ENCODE data around the gene ERP44.

The ERP44 gene

DNA sequence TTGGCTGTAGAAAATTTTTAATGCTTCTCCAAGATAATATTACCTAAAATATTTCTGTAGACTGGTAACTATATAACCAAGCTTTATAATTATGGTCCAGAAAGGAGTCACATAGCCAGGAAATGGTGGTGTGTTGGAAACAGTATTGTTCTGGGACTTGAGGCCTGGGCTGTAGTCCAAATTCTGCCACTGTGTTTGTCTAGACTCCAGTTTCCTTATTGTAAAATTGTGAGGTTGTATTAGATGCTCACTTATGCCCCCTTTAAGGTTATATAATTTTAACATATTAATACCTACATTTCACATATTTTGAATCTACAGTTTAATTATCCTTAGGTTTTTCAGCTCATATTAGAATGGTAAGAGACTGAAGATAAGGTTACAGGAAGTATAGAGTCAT lies 149.9 kb downstream of the ERP44 start:
- TF ChIP-seq, protein P1, sequence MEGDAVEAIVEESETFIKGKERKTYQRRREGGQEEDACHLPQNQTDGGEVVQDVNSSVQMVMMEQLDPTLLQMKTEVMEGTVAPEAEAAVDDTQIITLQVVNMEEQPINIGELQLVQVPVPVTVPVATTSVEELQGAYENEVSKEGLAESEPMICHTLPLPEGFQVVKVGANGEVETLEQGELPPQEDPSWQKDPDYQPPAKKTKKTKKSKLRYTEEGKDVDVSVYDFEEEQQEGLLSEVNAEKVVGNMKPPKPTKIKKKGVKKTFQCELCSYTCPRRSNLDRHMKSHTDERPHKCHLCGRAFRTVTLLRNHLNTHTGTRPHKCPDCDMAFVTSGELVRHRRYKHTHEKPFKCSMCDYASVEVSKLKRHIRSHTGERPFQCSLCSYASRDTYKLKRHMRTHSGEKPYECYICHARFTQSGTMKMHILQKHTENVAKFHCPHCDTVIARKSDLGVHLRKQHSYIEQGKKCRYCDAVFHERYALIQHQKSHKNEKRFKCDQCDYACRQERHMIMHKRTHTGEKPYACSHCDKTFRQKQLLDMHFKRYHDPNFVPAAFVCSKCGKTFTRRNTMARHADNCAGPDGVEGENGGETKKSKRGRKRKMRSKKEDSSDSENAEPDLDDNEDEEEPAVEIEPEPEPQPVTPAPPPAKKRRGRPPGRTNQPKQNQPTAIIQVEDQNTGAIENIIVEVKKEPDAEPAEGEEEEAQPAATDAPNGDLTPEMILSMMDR (IDR thresholded peaks at IDR 0.05; ENCODE audit: low read depth, low read length) = no peak
- peak; percentile 43 for DNase-seq (ENCODE audit: low read depth, low spot score)
- no peak overlapping the region for H3K4me3 ChIP-seq (ENCODE audit: low read depth, low read length)
- in situ Hi-C loops (cut with HindIII; ENCODE audit: low sequenced_read_pairs) = no loop called here

DNA sequence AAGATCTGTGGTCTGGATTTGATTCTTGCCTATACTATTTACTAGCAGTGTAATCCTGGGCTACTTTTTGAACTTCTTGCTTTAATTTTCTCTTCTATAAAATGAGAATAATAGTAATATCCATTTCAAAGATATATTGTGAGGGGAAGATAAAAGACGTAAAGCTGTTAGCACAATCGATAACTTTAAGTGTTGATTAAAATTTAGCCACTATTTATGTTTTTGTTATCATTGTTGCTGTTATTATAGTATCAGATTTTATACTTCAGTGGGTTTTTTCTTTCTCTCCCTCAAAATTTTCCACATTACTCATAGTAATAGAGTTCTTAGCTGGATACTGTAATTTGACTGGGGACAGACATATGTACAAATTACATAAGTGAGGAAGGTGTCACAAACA lies 150.3 kb downstream of the ERP44 start:
- no peak for DNase-seq (ENCODE audit: low read depth, low spot score)
- in situ Hi-C loops (cut with HindIII; ENCODE audit: low sequenced_read_pairs) = no loop called here
- H3K4me3 ChIP-seq (ENCODE audit: low read depth, low read length) = no peak overlapping the region
- TF ChIP-seq, protein P1 (IDR thresholded peaks at IDR 0.05; ENCODE audit: low read depth, low read length) = no peak

DNA sequence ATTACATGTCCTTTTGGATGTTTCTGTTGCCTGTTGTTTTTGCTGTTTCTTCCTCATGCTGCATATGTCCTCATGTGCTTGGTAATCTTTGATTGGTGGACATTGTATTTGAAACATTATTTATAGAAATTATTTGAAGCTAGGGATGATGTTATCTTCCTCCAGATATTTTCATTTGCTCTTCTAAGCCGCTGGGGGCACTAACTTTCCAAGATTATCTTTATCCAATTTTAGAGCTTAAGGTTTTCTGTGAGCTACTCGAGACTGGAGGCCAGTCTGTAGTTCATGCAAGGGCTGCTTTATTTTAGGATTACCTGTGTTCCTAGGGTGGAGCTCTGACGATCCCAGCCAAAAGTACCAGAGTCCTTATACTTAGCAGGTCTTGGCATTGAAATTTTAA lies 151.4 kb downstream of the ERP44 start:
- in situ Hi-C loops (cut with HindIII; ENCODE audit: low sequenced_read_pairs) = no loop called here
- peak; percentile 4 for DNase-seq (ENCODE audit: low read depth, low spot score)

DNA sequence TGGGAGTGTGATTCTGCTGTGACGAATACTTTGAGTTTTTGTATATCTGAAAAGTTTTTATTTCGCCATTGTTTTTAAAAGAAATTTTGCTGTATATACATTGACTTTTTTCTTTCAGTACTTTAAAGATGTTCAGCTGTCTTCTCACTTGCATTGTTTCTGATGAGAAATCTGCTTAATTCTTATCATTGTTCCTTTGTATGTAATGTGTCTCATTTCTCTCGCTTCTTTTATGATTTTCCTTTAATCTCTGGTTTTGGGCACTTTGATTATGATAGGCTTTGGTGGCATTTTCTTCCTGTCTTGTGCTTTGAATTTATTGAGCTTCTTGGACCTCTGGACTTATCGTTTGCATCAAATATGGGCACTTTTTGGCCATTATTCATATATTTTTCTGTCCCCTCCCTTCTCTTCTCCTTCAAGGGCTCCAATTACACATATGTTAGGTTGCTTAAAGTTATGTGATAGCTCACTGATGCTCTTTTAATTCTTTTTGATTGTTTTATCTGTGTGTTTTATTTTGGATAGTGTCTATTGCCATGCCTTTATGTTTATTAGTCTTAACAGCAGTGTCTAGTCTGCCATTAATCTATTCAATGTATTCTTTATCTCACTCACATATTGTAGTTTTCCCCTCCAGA lies 161.7 kb downstream of the ERP44 start:
- no peak for DNase-seq (ENCODE audit: low read depth, low spot score)
- TF ChIP-seq, protein P1 (IDR thresholded peaks at IDR 0.05; ENCODE audit: low read depth, low read length) = no peak
- in situ Hi-C loops (cut with HindIII; ENCODE audit: low sequenced_read_pairs) = no loop called here
- no peak overlapping the region for H3K4me3 ChIP-seq (ENCODE audit: low read depth, low read length)

More for the DNA sequence above, 151.4 kb downstream of the ERP44 start:
- TF ChIP-seq, protein P1 (IDR thresholded peaks at IDR 0.05; ENCODE audit: low read depth, low read length) = peak; percentile 27
- H3K4me3 ChIP-seq (ENCODE audit: low read depth, low read length) = no peak overlapping the region

DNA sequence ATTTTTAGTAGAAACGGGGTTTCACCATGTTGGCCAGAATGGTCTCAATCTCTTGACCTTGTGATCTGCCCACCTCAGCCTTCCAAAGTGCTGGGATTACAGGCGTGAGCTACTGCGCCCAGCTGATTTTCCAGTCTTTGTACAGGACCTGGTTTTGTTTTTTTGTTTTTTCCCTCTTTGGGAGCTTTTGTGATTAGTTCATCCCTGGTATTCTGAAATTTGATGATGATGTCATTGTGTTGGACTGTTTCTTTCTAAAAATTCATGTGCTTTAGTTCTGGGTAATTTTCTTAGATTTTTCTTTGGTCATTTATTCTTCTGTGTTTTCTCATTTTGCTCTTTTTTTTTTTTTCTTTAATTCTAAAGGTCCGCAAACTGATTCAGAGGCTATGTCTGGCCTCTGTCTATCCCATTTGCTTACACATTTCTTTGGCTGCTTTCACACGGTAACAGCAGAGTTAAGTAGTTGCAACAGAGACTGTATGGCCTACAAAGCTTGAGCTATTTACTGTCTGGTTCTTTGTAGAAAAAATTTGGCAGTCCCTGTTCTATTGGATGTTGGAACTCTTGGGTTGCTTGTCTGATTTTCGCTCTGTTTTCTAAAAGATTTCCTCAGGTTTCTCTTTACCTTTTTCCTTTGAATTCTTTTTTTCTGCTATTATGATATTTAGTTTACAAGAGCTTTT lies 167.5 kb downstream of the ERP44 start:
- no peak for DNase-seq (ENCODE audit: low read depth, low spot score)
- in situ Hi-C loops (cut with HindIII; ENCODE audit: low sequenced_read_pairs) = no loop called here
- TF ChIP-seq, protein P1 (IDR thresholded peaks at IDR 0.05; ENCODE audit: low read depth, low read length) = no peak
- H3K4me3 ChIP-seq (ENCODE audit: low read depth, low read length) = no peak overlapping the region

DNA sequence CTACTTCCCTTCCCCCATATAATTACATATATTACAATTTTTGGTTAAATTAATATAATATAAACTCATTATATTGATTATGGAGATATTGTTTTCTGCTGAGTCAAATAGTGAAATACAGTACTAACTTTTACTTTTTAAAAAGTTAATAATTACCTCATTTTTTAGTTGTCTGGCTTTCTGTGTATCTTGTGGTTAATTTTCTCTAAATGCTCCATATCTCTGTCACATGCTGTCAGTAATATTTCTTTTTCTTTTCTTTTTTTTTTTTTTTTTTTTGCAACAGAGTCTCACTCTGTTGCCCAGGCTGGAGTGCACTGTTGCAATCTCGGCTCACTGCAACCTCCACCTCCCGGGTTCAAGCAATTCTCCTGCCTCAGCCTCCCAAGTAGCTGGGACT lies 169.1 kb downstream of the ERP44 start:
- in situ Hi-C loops (cut with HindIII; ENCODE audit: low sequenced_read_pairs) = no loop called here
- TF ChIP-seq, protein P1 (IDR thresholded peaks at IDR 0.05; ENCODE audit: low read depth, low read length) = no peak

More for the DNA sequence above, 169.1 kb downstream of the ERP44 start:
- no peak for DNase-seq (ENCODE audit: low read depth, low spot score)
- no peak overlapping the region for H3K4me3 ChIP-seq (ENCODE audit: low read depth, low read length)

All from astrocyte of the spinal cord (primary cell).